ENCODE measurements around the gene PER2.
A peak's percentile ranks its signal among the peaks of the same experiment; 100 is the strongest.
"Not testable (repeated sequence)": the region's sequence is repeated elsewhere in the genome, so short reads cannot be mapped to it uniquely, and the experiment has no call there.

PER2 gene, protein sequence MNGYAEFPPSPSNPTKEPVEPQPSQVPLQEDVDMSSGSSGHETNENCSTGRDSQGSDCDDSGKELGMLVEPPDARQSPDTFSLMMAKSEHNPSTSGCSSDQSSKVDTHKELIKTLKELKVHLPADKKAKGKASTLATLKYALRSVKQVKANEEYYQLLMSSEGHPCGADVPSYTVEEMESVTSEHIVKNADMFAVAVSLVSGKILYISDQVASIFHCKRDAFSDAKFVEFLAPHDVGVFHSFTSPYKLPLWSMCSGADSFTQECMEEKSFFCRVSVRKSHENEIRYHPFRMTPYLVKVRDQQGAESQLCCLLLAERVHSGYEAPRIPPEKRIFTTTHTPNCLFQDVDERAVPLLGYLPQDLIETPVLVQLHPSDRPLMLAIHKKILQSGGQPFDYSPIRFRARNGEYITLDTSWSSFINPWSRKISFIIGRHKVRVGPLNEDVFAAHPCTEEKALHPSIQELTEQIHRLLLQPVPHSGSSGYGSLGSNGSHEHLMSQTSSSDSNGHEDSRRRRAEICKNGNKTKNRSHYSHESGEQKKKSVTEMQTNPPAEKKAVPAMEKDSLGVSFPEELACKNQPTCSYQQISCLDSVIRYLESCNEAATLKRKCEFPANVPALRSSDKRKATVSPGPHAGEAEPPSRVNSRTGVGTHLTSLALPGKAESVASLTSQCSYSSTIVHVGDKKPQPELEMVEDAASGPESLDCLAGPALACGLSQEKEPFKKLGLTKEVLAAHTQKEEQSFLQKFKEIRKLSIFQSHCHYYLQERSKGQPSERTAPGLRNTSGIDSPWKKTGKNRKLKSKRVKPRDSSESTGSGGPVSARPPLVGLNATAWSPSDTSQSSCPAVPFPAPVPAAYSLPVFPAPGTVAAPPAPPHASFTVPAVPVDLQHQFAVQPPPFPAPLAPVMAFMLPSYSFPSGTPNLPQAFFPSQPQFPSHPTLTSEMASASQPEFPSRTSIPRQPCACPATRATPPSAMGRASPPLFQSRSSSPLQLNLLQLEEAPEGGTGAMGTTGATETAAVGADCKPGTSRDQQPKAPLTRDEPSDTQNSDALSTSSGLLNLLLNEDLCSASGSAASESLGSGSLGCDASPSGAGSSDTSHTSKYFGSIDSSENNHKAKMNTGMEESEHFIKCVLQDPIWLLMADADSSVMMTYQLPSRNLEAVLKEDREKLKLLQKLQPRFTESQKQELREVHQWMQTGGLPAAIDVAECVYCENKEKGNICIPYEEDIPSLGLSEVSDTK (N-terminal part only)

DNA sequence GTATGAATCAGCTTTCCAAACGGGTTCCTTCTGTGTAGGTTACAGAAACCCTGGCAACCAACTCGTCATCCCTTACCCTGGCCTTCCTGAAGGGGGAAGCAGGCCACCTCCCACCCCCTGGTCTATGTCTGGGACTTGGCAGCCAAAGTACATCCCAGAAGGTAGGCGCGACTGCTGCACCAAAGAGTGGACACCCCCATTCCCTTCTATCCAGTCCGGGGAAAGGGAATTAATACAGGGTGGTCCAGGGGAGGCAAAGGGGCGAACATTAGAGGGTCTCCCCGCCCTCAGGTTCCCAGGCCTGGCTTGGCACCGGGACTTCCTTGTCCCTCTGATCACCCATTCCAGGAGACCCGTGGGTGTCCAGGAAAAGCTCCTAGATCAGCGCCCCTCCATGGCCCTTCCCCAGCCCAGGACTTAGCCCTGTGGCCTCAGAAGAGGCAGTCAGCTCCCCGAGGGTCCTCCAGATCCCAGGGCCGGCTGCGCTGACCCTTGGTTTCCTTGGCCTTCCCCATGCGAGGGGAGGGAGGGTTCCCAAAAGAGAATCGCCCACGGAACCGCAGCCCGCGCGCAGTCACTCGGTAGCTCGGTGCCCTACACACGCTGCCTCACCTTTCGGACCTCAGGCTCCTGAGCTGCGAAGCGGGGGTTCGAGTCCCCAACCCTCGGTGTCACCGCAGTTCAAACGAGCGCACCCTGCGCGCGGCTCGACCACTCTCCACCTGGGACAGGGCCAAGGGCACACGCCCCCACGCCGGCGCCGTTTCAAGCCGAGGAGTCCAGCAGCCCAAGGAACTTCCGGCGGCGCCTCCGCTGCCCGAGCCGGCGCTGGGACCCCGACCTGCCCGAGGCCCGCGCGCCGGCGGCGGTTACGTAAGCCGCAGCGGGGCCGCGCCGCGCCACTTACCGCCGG lies at the start of gene PER2:
Gene PER2, minus strand, starts transcription at position 874 of the 913 bp plus-strand sequence. CDS start 10,674 bp downstream, outside the sequence.
- peak within 1 kb of the TSS; percentile 77 to 100 (median 95) for H3K27ac ChIP-seq
- peak within 1 kb of the TSS; percentile 51 to 96 (median 72) for H3K4me3 ChIP-seq

DNA sequence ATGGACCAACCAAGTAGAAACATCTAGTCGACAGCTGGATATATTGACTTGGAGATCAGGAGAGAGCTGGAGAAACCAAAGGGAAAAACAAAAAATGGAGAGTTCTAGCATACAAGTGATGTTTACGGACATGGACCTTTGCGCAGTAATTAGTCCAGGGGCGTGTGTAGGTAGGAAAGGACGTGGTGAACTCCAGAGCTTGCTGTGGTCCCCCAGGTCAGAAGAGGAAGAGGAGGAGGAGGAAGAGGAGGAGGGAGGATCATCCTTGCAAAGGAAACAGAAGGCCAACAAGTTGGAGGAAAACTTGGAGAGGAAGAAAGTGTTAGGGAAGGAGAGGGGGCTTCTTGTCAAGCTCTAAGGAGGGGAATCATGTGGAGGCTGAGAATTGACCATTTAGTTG lies 49.4 kb upstream of the PER2 start:
- no peak overlapping the region for H3K27ac ChIP-seq

DNA sequence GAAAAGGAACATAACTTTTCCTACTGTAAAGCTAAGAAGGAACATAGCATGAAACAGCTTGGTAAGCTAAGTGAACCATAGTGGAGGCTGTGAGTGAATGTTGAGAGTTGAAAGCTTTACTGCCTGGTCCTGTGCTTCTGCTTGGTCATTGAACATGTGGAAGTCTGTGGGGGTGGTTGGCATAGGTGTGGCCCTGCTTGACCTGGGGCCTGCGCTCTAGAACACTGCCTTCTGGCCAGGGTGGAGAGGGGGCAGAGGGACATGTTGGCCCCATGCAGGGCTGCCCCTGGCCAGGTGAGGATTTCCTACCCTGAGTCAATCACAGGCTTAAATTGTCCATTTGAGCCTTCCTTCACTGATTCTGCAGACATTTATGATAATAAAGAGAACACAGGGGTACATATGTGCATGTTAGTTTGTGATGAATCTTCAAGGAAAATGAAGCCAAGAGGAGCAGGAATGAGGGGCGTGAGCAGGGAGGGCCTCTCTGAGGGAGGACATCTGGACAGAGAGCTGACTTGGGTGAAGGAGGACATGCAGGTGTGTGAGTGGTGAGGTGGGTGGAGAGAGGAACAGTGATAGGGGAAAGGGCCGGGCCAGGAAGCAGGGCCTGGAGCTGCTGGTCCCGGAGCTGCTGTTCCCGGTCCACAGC lies 48.5 kb upstream of the PER2 start:
- Histone ChIP-seq H3K4me3 (no peak overlapping the region), H3K27ac (no peak overlapping the region)

More for the DNA sequence above, 49.4 kb upstream of the PER2 start:
- H3K4me3 ChIP-seq, result no peak overlapping the region

DNA sequence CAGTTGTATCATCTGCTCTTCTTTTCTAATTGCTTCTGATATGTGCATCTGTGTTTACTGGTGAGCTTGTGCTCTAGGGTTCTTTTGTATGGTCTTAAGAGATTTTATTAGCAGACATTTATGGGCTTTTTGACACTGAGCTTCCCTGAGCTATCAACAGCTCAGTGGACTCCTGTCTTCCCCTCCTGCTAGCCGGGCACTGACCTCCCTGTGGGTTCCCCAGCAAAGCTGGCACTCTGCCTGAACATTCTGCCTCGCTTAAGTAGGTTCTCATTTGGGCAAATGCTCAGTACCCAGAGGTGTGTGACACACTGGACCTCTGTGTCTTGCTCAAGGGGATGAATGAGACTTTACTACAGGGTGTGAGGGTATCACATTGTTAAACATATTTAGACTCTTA lies 47.7 kb upstream of the PER2 start:
- Histone ChIP-seq H3K27ac (no peak overlapping the region), H3K4me3 (no peak overlapping the region)

DNA sequence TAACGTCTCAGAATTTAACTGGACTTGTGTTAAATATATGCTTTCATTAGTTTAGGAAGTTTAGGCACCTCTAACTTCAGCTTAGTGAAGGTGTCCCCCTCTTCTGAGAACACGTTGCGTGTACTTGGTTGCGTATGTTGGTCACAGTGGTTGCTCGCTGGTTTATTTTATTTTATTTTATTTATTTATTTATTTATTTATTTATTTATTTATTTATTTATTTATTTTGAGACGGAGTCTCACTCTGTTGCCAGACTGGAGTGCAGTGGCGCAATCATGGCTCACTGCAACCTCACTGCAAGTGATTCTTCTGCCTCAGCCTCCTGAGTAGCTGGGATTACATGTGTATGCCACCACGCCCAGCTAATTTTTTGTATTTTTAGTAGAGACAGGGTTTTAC lies 47.2 kb upstream of the PER2 start:
- H3K27ac ChIP-seq, H3K4me3 ChIP-seq: not testable (repeated sequence)

DNA sequence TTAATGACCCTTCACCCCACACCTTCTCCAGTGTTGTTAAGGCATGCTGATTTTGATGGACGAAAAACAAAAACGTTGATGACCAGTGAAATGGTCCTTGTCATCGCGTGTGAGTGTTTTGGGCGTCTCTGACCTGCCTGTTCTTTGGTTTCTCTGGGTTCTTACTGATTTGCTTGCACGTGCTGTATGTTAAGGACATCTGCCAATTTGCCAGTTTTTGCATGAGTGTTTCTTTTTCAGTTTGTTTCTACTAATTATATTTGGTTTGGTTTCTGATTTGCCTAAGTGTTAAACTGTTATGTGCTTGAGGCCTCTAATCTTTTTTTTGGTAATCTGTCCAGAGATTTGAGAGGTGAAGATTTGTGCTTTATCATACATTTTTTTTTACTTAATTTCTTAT lies 46.5 kb upstream of the PER2 start:
- Histone ChIP-seq H3K4me3 (no peak overlapping the region), H3K27ac (no peak overlapping the region)

DNA sequence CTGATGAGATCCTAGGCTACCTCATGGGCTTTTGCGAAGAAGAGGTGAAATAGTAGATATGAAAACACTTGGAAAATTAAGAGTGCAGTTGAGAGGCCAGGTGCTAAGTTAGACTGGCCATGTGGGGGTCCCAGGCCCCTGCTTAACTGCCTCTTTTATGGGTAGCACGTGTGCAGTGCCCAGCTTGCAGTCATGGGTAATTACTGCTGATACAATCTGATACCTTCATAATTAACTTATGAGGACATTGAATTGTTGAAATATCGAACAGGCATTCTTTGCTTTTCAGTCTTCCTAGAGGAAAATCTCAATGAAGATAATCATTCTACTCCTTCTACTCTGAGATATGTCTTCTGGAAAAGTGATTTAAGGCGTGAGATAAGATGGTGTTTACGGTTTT lies 43.5 kb upstream of the PER2 start:
- Histone ChIP-seq H3K27ac (no peak overlapping the region), H3K4me3 (no peak overlapping the region)

DNA sequence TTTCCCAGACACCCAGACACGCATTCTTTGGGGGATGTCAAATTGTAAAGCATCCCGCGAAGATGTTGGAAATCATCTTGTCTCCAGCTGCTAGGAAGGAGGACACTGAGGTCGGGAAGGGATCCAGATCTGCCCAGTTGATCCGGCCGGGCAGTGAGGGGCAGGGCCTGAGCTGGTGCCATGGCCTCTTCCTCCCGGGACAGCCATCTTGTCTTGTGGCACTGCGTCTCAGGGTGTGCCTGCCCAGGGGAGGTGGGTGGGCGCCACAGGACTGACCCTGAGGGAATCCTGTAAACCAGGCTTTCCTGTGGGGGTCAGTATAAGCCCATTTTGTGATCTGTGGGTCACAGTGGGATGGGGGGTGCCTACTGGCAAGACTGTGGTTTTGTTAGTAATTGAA lies 42.0 kb upstream of the PER2 start:
- Histone ChIP-seq H3K4me3 (no peak overlapping the region), H3K27ac (no peak overlapping the region)

DNA sequence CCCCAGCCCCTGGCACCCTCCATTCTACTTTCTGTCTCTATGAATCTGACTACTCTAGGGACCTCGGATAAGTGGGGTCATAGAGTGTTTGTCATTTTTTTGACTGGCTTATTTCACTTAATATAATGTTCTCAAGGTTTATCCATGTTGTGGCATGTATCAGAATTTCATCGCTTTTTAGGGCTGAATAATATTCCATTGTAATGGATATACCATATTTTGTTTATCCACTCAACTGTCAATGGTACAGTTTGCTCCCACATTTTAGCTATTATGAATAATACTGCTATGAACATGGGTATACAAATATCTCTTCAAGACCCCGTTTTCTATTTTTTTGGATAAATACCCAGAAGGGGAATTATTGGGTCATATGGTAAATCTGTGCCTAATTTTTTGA lies 39.3 kb upstream of the PER2 start:
- no peak overlapping the region for H3K27ac ChIP-seq
- no peak overlapping the region for H3K4me3 ChIP-seq

DNA sequence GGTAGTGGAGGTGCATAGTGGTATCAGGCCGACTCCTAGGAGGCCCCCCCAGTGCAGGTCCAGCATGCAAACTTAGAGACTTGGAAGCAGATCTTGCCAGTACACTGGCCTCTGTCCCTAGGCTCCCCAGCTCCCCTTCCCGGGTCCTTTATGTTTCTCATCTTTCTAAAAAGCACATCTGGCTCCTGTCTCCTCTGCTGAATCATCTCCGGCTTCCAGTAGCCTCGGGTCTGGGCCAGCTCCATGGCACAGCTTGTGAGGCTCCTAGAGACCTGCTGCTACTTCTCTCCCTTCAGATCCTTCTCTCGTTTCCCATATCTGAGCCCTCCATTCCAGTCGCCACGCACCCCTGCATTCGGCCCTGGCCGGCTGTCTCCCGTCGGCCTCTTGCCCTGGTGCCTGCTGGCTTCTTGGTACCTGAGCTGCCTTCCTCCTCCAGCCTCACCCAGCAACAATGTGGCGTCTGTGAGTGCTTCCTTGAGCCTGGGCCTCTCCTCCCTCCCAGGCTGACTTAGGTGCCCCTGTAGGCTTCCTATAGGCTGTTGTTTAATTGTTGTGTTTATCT lies 38.5 kb upstream of the PER2 start:
- Histone ChIP-seq H3K27ac (no peak overlapping the region), H3K4me3 (no peak overlapping the region)

DNA sequence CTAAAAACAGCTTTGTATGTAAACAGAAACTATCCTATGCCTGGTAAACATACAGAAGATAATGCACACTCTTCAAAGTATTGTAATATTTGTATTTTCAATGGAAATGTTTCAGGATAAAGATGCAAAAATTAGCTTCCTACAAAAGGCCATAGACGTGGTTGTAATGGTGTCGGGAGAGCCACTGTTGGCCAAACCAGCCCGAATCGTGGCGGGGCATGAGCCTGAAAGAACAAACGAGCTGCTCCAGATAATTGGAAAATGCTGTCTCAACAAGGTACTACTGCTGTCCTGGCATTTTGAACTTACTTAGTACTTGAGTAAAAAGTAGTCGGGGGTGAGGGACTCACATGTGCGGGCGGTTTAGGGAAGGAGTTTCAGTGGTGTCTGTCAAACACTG lies 37.3 kb upstream of the PER2 start:
- H3K4me3 ChIP-seq, result no peak overlapping the region
- no peak overlapping the region for H3K27ac ChIP-seq

DNA sequence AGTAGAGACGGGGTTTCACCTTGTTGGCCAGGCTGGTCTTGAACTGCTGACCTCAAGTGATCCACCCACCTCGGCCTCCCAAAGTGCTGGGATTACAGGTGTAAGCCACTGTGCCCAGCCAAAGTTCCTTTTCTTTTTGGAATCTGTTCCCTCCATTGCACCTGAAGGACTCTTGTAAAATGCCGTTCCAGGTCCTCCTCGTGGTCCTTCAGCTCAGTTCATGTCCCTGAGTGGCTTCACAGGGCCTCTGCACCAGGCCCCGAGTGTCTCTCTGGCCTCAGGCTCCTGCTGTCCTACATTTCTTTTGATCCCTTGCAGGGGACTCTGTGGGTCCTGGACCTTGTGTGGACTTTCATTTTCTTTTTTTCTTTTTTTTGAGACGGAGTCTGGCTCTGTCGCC lies 35.8 kb upstream of the PER2 start:
- not testable (repeated sequence) for H3K4me3 ChIP-seq, H3K27ac ChIP-seq

DNA sequence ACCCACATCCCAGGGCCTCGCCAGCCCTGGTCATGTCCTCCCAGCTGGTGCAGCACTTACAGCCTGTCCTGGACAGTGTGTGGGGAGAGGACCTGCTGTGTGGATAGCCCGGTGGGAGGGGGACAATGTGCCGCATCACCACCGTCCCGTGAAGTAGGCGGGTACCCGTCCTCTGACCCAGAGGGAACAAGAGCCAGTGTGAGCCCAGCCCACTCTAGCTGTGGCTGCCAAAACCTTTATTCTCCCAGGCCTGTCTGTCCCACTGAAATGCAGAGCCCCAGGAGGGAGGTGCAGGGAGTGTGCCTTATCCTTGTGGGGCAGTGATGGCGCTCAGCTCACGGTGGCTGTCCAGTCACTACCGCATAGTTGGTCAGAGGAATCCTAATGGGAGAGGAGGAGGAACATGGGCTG lies 33.6 kb upstream of the PER2 start:
- Histone ChIP-seq H3K27ac (no peak overlapping the region), H3K4me3 (no peak overlapping the region)

DNA sequence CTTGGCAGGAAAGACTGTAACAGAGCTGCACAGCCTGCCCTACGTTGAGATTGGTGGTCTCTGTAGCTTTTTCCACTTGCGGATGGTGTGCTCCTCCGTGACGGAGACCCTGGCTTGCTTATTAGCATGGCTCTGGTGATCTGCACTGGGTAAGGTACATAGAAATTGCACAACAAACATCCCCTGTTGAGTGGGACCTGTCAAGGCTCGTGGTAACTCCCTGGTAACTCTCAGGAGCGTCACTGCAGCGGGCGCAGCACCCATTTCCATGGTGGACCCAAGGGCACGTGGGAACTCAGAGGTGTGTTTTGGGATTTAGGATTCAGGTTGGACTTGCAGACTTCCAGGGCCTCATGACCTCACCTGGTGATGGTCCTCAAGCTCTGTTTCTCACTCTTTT lies 33.1 kb upstream of the PER2 start:
- peak overlapping the region; percentile 66 to 94 (median 92) for H3K4me3 ChIP-seq
- peak overlapping the region in 6 of 21 experiments; percentile 36 to 83 (median 75) for H3K27ac ChIP-seq

DNA sequence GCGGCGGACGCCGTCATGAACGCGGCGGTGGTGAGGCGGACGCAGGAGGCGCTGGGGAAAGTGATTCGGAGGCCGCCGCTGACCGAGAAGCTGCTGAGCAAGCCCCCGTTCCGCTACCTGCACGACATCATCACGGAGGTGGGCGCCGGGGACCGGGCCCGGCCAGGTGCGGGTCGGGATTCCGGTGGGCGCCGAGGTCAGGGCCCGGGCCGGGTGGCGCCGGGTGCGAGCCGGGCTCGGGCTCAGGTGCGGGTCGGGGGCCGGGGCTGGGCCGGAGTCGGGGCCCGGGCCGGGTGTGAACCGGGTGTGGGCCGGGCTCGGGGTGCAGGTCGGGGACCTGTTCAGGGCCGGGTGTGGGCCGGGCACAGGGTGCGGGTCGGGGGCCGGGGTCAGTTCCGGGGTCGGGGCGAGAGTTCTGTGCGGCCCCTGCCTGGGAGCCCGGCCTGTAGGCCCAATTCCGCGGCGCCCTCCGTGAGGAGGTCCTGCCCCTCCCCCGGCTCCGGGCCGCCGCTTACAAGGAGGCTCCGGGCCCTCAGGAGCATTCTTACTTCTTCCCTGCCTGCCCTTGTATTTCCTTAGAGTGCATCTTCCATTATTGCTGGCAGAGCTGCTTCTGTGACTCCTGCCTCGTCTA lies 32.4 kb upstream of the PER2 start:
- Histone ChIP-seq H3K4me3 (peak overlapping the region; percentile 66 to 94 (median 92)), H3K27ac (peak overlapping the region in 17 of 21 experiments; percentile 13 to 83 (median 56))

DNA sequence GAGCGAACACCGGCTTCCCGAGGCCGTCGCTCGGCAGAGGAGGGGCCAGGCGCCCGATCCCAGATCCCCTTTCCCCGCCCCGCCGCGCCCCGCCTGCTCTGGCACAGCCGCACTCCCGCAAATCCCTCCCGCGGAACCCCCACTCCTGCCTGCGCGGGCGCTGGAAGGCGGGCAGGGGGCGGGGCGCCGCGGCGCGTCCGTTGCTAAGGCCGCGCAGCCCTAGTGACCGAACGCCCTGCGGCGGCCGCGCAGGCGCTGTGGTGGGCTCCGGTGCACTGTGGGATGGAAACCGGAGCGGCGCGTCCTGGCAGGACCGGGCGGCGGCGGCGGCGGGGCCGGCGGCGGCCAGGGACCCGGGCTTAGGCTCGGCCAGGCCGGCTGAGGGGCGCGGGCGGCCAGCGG lies 31.8 kb upstream of the PER2 start, which contains the start of gene TRAF3IP1:
Gene TRAF3IP1, plus strand, starts transcription at position 273 of the 402 bp plus-strand sequence. CDS start 145 bp downstream, outside the sequence.
- H3K27ac ChIP-seq, result peak within 1 kb of the TSS in 17 of 21 experiments; percentile 19 to 83 (median 59)

DNA sequence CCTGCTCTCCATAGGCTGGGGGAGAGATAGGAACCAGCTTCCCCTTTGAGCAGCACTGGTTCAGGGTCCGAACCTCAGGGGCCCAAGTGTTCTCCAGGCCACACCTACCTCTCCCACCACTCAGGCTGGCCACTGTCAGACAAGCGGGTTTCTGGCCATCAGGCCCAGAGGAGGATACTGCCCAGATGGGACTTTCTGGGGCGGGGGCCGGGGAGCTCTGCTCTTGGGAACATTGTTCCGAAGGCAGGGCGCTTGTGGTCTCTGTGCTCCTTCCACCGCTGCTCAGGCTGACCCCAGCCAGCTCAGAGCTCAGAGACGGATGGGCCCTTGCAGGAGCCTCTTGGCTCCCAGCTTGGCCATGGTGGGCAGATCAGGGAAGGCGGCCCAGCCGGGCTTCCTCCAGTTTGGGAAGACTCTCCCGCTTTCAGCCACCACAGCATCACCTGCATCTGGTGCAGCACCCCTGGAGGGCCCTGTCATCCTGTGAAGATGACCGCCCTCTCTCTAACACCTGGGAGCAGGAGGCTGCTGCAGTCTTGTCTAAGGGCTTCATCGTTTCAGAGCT lies 26.7 kb upstream of the PER2 start:
- Histone ChIP-seq H3K27ac (no peak overlapping the region), H3K4me3 (no peak overlapping the region)

More for the DNA sequence above, 31.8 kb upstream of the PER2 start, which contains the start of gene TRAF3IP1:
- H3K4me3 ChIP-seq, result peak within 1 kb of the TSS; percentile 66 to 94 (median 92)

All from skin epidermis (tissue), 12 donors.